Suprapubic skin (tissue), 3 donors: ENCODE data around the gene OLFM1.

Source experiments
- CTCF ChIP-seq, 2 donors: fragments of 200-600 bp in 1 of 2; fragments of 450-650 bp in 1 of 2; sonication (generic) in 1 of 2; IDR thresholded peaks; one replicate each; pipeline ENCODE4 v1.5.1; 2016 to 2019; ENCODE audit warnings: antibody characterized with exemption in 2 of 2, mild to moderate bottlenecking in 1 of 2, moderate library complexity in 1 of 2
- POLR2A ChIP-seq, 2 donors: fragments of 450-650 bp; IDR thresholded peaks; one replicate each; pipeline ENCODE4 v1.6.1; 2017; ENCODE audit warnings: antibody characterized with exemption in 2 of 2, mild to moderate bottlenecking in 2 of 2, moderate library complexity in 2 of 2

DNA sequence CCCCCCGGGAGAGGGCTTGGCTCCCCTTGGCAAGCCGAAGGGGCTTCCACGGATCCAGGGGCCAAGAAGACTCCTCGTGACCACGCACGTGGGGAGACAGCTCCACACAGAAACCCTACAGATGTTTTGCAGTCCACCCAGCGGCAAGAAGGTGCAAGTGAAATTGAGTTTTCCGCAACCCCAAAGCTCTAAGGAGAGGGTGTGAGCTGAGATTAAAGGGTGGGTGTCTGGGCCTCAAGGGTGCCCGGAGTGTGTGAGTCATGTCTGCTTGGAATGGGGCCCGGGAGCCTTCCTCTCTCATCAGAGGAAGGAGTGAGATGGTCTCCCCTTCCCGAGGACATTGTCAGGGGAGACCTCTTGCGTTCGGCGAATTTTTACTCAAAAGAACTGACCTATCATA lies 79.1 kb downstream of the OLFM1 start:
- TF ChIP-seq POLR2A (IDR thresholded peaks at IDR 0.05) (no peak), CTCF (IDR thresholded peaks at IDR 0.05) (no peak)
